Activated naive CD4-positive, alpha-beta T cell (primary cell): Measurements from ENCODE around the gene DEPDC5.
"Not testable (repeated sequence)": the region's sequence is repeated elsewhere in the genome, so short reads cannot be mapped to it uniquely, and the experiment has no call there.

Experiments used
- DNase-seq, 4 experiments: peaks; one replicate each; lab custom pipeline; 2025; lab: John Stamatoyannopoulos, UW

DEPDC5 gene

DNA sequence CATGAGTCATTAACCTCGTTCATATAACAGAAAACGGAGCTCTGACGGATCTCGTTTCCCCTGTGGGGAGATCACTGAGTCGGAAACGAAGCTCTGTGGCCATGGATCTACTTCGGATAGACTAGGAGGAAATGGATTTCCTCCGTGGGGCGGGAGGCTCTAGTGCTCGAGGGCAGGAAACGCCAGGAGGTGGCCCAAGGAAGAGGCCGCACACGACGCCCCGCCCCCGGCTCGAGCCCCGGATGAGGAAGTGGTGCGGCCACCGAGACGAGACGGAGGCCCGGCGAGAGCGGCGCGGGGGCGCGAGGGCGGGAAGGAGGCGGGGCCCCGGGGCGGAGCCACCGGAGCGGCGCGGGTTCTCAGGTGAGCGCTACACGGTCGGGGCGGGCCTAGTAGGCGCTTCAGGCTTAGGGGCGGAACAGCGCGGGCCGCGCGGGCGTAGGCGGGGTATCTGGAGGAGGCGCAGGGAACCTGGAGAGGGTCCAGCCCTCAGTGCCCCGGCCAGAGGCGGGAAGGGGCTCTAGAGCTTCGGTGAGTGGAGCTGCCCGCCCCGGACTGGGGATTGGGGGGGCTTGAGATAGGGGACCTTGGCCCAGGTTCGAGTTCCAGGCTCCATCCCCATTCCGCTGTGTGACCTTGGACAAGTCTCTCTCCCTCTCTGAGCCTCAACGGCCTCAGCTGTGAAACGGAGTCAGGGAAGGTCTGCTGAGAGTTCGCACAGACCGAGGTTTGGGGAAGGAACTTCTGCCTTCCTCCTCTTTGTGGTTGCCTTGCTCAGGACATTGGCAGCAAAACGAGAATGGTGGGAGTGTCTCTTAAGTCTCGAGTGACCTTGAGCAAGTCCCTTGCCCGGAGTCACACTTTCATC is at the start of gene DEPDC5:
Gene DEPDC5, plus strand, starts transcription at position 386 of the 868 bp plus-strand sequence. CDS start 903 bp downstream, outside the sequence.
- DNase-seq = peak; percentile 81 to 96 (median 90)

DNA sequence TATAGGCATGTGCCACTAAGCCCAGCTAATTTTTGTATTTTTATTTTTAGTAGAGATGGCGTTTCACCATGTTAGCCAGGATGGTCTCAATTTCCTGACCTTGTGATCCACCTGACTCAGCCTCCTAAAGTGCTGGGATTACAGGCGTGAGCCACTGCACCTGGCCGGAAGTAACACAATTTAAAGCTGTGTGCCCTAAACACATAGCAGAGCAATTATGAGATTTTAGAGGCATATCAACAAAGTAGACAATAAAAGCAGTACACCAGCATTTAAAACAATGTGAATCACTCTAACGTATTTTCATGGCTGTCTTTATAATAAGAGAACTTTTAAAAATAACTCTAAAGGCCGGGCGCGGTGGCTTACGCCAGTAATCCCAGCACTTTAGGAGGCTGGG is 46.3 kb upstream of the DEPDC5 start:
- DNase-seq = no peak

DNA sequence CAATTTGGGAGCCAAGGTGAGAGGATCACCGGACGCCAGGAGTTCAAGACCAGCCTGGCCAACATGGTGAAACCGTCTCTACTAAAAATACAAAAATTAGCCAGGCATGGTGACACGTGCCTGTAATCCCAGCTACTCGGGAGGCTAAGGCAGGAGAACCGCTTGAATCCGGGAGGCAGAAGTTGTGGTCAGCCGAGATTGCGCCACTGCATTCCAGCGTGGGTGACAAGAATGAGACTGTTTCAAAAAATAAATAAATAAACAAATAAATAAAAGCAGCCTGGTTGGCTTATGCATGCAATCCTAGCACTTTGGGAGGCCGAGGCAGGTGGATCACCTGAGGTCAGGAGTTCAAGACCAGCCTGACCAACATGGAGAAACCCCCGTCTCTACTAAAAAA is 42.6 kb upstream of the DEPDC5 start:
- DNase-seq = not testable (repeated sequence)

DNA sequence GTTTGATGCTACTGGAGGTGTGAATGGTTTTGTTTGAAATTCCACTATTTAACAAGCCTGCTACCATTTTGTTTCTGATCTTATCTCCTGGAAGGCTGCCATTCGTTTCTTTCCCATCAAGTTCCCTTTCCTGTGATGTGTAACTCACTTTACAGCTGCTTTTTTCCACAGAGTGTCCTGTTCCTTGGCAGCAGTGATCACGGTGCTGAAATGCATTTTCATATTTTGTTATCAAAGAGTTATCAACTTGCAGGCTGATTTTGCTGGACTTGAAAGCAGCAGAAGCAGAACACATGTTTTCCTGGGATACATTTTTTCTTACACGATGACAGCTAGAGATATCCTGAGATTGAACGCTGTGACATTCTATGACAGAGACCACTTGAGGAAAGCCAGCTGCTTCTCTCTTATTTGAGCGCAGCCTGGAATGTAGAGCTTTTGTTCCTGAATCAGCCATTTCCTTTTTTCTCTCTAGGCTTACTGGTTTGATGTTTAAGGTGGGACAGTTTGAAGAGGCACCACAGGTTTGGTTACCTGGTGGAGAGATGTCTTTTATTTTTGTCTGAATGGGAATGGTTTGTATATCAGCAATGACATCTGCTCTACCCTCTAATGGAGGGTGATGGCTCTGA is 38.6 kb upstream of the DEPDC5 start:
- DNase-seq = no peak

DNA sequence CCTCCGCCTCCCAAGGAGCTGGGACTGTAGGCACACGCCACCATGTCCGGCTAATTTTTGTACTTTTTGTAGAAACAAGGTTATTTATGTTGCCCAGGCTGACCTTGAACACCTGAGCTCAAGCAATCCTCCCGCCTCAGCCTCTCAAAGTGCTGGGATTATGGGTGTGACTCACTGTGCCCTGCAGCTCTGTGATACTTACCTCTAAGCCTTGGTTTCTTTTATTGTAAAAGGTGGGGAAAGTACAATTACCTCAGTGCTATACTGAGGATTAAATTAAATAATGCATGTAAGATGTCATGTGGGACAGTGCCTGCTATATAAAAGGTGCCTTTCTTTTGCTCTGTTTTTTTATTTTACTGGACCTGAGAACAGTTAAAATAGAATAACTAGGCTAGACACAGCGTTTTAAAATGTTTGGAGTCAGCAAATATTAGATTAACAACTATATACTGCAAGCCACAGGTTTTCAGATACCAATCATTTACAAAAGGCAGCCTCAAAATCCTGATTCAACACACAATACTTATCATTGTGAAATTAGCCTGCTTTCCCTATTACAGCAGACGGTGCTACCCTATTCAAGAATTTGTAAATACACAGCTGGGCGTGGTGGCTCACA is 33.9 kb upstream of the DEPDC5 start:
- DNase-seq = no peak

DNA sequence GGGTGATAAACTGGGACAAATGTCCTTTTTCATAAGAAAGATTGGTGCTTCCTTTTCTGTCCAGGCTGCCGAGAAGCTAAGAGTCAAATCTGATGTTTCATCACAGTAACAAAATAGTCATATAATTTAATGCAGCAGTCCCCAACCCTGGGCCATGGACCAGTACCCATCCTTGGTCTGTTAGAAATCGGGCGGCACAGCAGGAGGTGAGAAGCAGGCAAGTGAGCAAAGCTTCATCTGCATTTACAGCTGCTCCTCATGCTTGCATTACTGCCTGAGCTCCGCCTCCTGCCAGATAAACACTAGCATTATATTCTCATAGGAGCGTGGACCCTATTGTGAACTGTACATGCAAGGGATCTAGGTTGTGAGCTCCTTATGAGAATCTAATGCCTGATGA is 30.1 kb upstream of the DEPDC5 start:
- no peak for DNase-seq

DNA sequence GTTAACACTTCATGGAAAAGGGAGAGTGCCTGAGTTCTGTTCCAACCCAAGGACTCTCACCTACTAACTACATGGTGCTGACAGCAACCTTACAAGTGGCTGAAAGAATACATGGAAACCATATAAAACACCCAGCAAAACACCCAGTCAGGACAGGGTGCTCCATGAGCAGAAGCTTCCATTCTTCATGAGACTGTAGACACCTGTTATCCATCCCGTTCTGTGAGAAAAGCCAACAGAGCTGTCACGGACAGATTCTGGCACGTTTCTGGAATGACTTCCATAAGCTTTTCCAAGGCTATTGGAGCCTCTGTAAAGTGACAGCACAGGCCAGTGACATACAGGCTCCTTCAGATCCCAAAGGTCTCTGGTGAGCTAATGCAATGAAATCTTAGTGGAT is 27.1 kb upstream of the DEPDC5 start:
- DNase-seq = no peak

DNA sequence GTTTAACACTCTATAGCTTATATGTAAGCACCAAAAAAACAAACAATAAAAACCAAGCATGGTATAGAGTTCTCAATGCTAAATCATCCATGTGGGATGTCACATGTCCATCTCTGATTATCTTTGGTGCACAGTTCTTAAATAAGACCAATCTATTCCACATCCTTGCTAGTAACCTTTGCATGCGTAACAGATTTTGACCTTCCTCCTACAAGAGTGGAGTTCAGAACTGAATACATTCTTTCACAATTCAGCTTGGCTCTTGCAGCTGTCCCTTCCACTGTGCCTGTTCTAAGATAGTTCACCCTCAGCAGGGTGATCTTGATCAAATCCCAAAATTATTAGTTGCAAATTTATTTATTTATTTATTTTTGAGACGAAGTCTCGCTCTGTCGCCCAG is 25.0 kb upstream of the DEPDC5 start:
- DNase-seq = no peak

DNA sequence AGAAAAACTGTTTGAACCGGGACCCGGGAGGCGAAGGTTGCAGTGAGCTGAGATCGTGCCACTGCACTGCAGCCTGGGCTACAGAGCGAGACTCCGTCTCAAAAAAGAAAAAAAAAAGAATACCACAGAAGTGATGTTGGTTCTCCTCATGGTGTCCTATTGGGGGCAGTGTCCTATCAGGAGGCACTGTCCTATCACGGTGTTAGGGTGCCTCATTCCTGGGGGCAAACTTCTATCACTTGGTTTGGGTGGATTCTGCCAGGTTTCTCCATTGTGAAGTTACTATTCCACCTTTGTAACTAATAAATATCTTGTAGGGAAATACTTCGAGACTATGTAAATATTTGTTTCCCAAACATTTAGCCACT is 23.5 kb upstream of the DEPDC5 start:
- no peak for DNase-seq

DNA sequence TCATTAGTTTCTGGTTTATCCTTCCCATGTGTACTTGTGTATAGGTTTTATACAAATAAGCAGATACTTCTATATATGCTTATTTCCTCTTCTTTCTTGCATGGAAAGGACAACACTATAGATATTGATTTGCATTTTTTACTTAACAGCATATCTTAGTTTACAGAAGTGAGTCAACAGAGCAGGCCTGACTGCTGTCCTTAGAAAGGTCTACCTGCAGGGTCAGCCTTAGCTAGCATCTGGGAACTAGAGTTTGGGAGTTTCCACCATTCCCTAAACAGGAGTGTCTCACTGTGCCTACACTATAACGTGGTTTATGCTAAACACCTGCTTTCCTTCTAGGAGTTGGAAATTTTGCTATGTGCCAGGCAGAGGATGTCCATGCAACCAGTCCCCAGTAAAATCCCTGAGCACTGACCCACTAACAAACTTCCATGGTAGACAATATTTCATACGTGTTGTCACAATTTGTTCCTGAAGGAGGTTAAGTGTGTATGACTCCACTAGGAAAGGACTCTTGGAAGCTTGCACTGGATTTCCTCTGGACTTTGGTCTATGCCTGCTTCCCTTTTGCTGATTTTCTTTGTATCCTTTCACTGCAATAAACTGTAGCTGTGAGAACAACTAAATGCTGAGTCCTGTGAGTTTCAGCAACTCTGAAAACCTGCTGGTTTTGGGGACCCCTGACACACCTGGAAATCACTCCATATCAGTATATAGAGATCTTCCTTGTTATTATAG is 21.6 kb upstream of the DEPDC5 start:
- no peak for DNase-seq

DNA sequence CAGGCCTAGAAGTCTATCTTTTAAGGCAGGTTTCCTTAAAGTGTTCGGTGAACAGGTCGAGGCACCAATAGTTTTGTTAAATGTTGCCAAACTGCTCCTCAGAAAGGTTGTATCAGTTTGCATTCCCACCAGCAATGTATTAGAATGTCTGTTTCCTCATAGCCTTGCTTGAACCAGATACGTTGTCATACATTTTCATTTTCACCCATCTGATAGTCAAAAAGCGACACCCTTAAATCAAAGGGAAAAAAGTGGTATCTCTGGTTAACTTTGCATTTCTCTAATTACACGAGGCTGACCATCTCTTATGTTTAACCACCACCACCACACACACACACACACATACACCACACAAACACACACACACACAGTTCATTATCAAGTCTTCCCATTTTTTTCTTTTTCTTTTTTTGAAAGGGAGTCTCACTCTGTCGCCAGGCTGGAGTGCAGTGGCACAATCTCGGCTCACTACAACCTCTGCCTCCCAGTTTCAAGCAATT is 20.2 kb upstream of the DEPDC5 start:
- DNase-seq = no peak

DNA sequence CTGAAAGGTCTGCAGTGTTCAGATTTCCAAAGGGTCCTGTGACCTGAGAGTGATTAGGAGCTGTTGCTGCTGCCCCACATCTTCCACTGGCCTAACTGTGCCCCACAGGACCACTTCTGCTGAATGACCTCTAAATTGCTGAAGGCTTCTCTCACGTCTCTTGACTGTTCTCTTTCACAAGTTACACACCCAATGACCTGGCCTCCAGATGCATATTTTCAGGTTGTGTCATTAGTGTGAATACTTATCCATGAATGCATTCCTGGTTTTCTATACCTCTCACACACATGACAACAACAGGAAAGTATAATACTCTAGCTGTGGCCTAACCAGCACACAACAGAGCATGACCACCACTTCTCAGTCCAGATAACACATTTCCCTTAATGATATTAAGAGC is 19.3 kb upstream of the DEPDC5 start:
- DNase-seq = no peak

DNA sequence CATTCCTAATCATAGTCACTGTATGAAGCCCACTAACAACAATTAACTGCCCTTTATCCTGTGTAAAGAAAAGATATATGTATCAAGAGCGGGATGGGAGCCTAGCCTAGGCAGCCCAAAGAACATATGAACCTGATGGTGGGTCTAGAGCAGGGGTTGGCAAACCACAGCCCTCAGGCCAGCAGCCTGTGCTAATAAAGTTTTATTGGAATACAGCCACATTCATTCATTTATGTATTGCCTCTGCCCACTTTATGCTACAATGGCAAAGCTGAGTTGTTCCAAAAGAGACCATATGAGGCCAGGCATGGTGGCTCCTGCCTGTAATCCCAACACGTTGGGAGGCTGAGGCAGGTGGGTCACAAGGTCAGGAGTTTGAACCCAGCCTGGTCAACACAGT is 17.4 kb upstream of the DEPDC5 start:
- DNase-seq = no peak

DNA sequence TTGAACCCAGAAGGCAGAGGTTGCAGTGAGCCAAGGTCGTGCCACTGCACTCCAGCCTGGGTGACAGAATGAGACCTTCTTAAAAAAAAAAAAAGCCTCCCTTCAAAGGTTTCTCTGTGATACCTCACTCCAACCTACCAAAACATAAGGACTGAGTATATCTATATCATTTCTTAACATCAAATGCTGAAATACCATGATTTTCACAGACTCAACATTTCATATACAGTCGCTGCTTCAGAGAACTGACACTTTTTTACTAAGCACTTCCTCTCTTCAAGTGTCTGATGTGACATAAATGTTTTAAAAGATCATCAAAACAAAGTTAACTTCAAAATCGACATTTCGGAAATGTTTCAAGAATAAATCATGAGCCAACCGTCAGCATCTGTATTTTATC is 15.9 kb upstream of the DEPDC5 start:
- no peak for DNase-seq

DNA sequence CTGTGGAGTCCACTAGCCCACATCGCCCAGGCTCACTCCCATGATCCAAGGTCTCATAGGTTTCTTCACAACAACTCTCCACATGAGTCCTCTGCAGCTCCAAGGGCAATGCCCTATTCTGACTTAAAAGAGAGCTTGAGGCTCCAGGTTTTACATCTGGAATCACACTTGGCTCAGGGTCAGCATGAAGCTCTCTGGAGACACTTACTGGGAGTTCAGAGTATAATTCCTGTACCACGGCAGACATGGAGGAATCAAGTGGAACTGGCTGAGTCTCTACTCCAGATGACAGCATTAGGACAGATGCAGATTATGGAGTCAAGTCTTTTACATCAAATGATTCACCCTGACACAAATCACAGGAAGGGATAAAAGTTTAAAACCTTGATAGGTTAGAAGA is 15.3 kb upstream of the DEPDC5 start:
- no peak for DNase-seq

DNA sequence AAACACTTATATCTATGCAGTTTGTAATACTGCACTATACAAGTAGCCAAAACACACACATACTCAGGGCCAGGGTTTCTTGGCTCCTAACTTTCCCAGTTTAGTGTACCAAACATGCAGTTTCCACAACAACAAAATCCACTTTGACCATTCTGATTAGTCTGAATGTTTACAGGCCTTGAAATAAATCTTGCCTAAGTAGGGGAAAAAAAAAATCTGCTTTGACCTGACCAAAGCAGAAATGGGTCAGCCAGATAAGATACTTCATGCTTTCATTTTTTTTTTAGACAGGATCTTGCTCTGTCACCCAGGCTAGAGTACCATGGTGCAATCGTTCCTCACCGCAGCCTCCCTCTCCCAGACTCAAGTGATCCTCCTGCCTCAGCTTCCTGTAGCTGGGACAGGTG is 14.0 kb upstream of the DEPDC5 start:
- no peak for DNase-seq

DNA sequence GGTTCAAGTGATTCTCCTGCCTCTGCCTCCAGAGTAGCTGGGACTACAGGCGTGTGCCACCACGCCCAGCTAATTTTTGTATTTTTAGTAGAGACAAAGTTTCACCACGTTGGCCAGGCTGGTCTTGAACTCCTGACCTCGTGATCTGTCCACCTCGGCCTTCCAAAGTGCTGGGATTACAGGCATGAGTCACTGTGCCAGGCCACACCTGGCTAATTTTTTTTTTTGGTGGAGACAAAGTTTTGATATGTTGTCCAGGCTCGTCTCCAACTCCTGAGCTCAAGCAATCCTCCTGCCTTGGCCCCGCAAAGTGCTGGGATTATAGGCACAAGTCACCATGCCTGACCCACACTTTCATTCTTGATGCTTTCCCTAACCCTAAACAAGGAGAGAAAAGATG is 13.5 kb upstream of the DEPDC5 start:
- not testable (repeated sequence) for DNase-seq

DNA sequence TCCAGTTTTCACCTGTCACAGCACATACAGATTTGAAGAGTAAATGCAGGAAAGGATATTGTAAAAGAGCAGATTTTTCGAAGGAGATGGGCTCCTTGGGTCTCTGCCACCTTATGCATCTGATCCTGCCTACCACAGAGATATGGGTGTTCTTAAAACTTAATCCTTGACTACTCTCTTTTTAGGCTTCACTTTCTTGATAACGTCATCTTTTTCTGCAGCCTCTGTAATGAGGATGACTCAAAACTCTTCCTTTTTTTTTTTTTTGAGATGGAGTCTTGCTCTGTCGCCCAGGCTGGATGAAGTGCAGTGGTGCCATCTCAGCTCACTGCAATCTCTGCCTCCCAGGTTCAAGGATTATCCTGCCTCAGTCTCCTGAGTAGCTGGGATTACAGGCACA is 11.7 kb upstream of the DEPDC5 start:
- no peak for DNase-seq

DNA sequence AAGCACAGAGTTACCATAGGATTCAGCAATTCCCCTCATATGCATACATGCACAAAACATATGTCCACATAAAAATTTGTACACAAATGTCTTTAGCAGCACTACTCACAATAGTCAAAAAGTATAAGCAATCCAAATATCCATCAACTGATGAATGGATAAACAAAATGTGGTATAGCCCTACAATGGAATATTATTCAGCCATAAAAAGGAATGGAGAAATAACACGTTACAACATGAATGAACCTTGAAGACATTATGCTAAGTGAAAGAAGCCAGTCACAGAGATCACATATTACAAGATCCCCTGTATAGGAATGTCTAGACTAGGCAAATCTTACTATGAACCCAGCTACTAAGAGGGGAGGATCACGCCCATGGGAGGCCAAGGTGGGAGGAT is 11.1 kb upstream of the DEPDC5 start:
- DNase-seq = no peak

DNA sequence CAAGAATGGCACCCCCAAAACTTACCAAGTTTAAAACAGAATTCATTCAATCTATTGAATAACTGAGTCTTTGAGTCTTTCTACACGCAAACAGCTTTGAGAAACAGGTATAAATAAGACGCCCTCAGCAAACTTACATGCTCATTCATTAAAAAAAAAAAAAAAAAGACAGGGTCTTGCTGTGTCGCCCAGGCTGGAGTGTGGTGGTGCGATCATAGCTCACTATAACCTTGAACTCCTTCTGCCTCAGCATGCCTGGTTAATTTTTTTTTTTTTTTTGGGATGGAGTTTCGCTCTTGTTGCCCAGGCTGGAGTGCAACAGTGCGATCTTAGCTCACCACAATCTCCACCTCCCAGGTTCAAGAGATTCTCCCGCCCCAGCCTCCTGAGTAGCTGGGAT is 9.9 kb upstream of the DEPDC5 start:
- DNase-seq = no peak

DNA sequence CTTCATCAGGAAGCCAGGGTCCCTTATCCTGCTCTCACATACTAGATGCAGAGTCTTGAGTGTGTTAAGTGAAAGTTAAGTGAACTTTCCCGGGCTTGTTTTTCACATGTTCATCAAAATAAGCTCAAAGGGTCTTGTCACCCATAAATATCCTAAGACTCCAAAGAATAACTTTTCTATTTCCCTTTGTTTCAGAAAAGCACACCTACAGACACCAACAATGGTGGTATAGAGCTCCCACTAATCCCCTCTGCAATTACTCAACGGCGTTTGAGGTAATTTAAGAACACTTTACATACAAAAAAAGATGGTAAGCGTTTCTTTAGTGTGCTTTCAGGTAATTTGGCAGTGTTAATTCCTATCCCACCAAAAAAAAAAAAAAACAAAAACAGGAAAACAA is 6.4 kb upstream of the DEPDC5 start:
- DNase-seq = no peak

DNA sequence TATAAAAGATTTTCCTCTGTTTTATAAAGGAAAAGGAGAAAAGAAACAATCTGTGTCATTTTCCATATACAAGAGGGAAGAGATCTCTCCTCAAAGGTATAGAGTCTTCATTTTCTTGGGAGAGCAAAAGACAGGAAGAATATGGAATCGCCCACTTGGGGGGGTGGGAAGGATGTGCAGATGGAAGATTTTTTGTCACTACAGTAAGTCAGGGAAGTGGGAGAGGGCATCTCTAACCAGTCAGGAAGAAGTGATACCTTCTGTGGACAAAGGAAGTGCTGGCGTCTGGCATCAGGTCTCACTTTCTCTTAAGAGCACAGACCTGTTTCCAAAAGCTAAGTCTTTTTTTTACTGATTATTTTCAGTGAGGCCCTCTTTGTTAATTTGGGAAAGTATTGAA is 5.3 kb upstream of the DEPDC5 start:
- DNase-seq = no peak
